Osteocyte (in vitro differentiated cells): ENCODE data around the gene DNAH14. TPM values are rescaled to one million over a fixed set of nuclear protein-coding genes. Genes with fewer than 3 reads are reported as not detected.
"Not testable (repeated sequence)": the region's sequence is repeated elsewhere in the genome, so short reads cannot be mapped to it uniquely, and the experiment has no call there.

Experiments used
- DNase-seq: peaks from one replicate; pipeline ENCODE4 v3.0.0; 2021; ENCODE audit warnings: mixed read lengths; ENCODE audit not compliant: unreplicated experiment; ENCODE audit errors: extremely low spot score
- H3K27ac Mint-ChIP-seq: one replicate; pipeline ENCODE4 v1.8.0; 2021; ENCODE audit warnings: mild to moderate bottlenecking, mixed read lengths; ENCODE audit not compliant: unreplicated experiment
- H3K27me3 Mint-ChIP-seq: one replicate; pipeline ENCODE4 v1.8.0; 2021; ENCODE audit warnings: mixed read lengths; ENCODE audit not compliant: unreplicated experiment
- H3K36me3 Mint-ChIP-seq: one replicate; pipeline ENCODE4 v1.8.0; 2021; ENCODE audit warnings: mixed read lengths; ENCODE audit not compliant: unreplicated experiment
- H3K4me1 Mint-ChIP-seq: one replicate; pipeline ENCODE4 v1.8.0; 2021; ENCODE audit warnings: mixed read lengths; ENCODE audit not compliant: unreplicated experiment
- H3K4me3 Mint-ChIP-seq: one replicate; pipeline ENCODE4 v1.8.0; 2021; ENCODE audit warnings: mild to moderate bottlenecking, moderate library complexity, mixed read lengths; ENCODE audit not compliant: unreplicated experiment
- H3K9me3 Mint-ChIP-seq: one replicate; pipeline ENCODE4 v1.8.0; 2021; ENCODE audit warnings: mixed read lengths; ENCODE audit not compliant: unreplicated experiment
- total RNA-seq: library from RNA; stranded (reverse); gene quantifications from 2 replicates; pipeline ENCODE4 v1.2.1, GENCODE V29; 2021
- TF ChIP-seq, protein P1 (sequence below): fragments of 200-600 bp; sonication (generic); IDR thresholded peaks from 2 replicates; pipeline ENCODE4 v1.5.0; 2021; ENCODE audit warnings: antibody characterized with exemption, mild to moderate bottlenecking, moderate library complexity

Gene DNAH14
- total RNA-seq, 1 donor from 2014 or later, result 14.3 TPM

DNA sequence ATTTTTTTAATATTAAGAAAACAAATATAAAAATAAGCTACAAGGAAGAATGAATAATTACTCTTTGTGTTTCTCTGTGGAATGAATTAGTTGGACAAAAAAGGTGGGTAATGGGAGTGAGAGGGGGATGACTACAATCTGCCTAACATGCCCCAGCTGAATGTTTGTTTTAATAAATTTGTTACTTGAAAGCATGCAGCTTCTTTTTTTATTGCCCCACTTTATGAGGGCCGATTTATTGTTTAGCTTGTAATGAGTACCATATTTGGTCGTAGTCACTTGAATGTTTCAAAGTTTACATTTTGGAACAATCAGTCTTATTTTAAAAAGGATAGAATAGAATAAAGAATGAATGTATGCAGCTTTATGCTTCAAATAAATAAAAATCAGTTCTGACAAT is 301.0 kb downstream of the DNAH14 start:
- Mint-ChIP-seq H3K4me1 (no peaks in the 10 kb centered on the region), H3K27ac (no peak overlapping the region), H3K4me3 (no peak overlapping the region), H3K36me3 (no peaks in the 10 kb centered on the region), H3K9me3 (peaks cover 7% of the 10 kb centered on the region), H3K27me3 (peaks cover 2% of the 10 kb centered on the region)
- TF ChIP-seq, protein P1, sequence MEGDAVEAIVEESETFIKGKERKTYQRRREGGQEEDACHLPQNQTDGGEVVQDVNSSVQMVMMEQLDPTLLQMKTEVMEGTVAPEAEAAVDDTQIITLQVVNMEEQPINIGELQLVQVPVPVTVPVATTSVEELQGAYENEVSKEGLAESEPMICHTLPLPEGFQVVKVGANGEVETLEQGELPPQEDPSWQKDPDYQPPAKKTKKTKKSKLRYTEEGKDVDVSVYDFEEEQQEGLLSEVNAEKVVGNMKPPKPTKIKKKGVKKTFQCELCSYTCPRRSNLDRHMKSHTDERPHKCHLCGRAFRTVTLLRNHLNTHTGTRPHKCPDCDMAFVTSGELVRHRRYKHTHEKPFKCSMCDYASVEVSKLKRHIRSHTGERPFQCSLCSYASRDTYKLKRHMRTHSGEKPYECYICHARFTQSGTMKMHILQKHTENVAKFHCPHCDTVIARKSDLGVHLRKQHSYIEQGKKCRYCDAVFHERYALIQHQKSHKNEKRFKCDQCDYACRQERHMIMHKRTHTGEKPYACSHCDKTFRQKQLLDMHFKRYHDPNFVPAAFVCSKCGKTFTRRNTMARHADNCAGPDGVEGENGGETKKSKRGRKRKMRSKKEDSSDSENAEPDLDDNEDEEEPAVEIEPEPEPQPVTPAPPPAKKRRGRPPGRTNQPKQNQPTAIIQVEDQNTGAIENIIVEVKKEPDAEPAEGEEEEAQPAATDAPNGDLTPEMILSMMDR, result no peak
- no peak for DNase-seq

- not testable (repeated sequence) for H3K27me3 Mint-ChIP-seq, H3K4me3 Mint-ChIP-seq, H3K4me1 Mint-ChIP-seq, H3K36me3 Mint-ChIP-seq, DNase-seq, H3K27ac Mint-ChIP-seq
- H3K9me3 Mint-ChIP-seq, result peaks cover 23% of the 10 kb centered on the region
These were observed 303.5 kb downstream of the DNAH14 start for GRCh38 chr1:225232930-225233329.

DNA sequence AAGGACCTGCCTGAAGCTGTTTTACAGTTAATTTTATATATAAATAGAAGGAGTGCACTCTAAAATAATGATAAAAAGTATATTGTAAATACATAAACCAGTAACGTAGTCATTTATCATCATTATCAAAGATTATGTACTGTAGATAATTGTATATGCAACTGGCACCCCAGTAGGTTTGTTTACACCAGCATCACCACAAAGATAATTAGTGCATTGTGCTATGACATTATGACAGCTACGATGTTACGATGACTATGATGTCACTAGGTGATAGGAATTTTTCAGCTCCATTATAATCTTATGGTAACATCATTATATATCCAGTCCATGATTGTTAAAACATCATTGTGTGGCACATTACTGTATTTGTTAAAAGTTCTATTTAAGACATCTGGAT is 313.1 kb downstream of the DNAH14 start:
- TF ChIP-seq, protein P1, result no peak
- Mint-ChIP-seq H3K27ac (no peak overlapping the region), H3K4me3 (no peak overlapping the region), H3K27me3 (no peaks in the 10 kb centered on the region), H3K36me3 (no peaks in the 10 kb centered on the region), H3K4me1 (no peaks in the 10 kb centered on the region), H3K9me3 (peaks cover 25% of the 10 kb centered on the region)
- no peak for DNase-seq

GRCh38 chr1:225250432-225250831 is 321.0 kb downstream of the DNAH14 start:
- Mint-ChIP-seq H3K27me3 (peaks cover 8% of the 10 kb centered on the region), H3K36me3 (no peaks in the 10 kb centered on the region), H3K27ac (no peak overlapping the region), H3K4me1 (no peaks in the 10 kb centered on the region), H3K9me3 (peaks cover 12% of the 10 kb centered on the region), H3K4me3 (no peak overlapping the region)
- TF ChIP-seq, protein P1, result no peak
- no peak for DNase-seq

DNA sequence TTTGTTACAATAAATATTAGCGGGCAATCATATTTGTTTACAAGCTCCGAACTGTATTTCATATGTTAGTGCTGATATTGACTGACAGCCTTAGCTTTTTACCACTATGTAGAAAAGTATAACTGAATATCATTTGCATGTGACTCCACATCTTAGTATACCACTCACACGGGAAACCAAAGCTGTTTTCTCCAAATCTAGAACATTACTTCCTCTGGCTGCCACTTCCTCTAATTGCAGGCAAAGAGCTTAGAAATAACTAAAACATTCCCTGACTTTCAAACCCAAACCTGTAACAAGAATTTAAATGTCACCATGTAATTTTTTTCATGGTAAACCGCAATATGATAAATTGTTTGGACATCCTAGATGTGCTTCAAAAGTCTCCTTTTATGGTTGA is 323.7 kb downstream of the DNAH14 start:
- Mint-ChIP-seq H3K27ac (no peak overlapping the region), H3K36me3 (no peaks in the 10 kb centered on the region), H3K27me3 (peaks cover 8% of the 10 kb centered on the region), H3K4me3 (no peak overlapping the region), H3K4me1 (no peaks in the 10 kb centered on the region), H3K9me3 (no peaks in the 10 kb centered on the region)
- no peak for DNase-seq
- TF ChIP-seq, protein P1, result no peak

DNA sequence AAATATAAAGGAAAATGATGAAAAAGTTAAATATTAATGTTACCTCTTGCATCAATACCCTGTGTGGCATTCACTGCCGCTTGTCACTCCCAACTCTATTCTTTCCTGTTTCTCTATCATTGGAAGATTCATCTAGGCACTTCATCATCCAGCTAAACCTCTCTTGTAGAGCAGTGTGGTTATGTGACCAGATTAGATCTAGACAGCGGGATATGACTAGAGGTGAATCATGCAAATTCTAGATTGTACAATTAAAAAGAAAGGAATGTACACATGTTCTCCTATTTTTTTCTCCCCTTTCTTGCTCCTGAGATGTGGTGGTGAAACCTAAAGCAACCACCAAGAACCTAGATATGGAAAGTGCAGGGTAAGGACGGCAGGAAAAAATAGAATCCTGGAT is 324.3 kb downstream of the DNAH14 start:
- no peaks in the 10 kb centered on the region for H3K9me3 Mint-ChIP-seq
- TF ChIP-seq, protein P1, result no peak
- H3K4me1 Mint-ChIP-seq, result no peaks in the 10 kb centered on the region
- DNase-seq, result no peak
- no peak overlapping the region for H3K27ac Mint-ChIP-seq
- peaks cover 8% of the 10 kb centered on the region for H3K27me3 Mint-ChIP-seq
- H3K4me3 Mint-ChIP-seq, result no peak overlapping the region
- H3K36me3 Mint-ChIP-seq, result no peaks in the 10 kb centered on the region
